ENCODE data around the gene CCDC137. TPM values are rescaled to one million over a fixed set of nuclear protein-coding genes. Genes with fewer than 3 reads are reported as not detected.

CCDC137 gene
- total RNA-seq, 1 donor from 2014 or later = 12.8 TPM

- H3K4me1 ChIP-seq = peaks cover 27% of the 10 kb centered on the region
- ATAC-seq = no peak
- no peaks in the 10 kb centered on the region for H3K9me3 ChIP-seq
- peaks cover 41% of the 10 kb centered on the region for H3K36me3 ChIP-seq
- no peak for DNase-seq
- H3K4me3 ChIP-seq = no peak overlapping the region
- intact Hi-C loops (cut with DNase I) = no loop called here
- no peaks in the 10 kb centered on the region for H3K27me3 ChIP-seq (ENCODE audit: low read depth)
- H3K27ac ChIP-seq = no peak overlapping the region
- TF ChIP-seq, protein P1, sequence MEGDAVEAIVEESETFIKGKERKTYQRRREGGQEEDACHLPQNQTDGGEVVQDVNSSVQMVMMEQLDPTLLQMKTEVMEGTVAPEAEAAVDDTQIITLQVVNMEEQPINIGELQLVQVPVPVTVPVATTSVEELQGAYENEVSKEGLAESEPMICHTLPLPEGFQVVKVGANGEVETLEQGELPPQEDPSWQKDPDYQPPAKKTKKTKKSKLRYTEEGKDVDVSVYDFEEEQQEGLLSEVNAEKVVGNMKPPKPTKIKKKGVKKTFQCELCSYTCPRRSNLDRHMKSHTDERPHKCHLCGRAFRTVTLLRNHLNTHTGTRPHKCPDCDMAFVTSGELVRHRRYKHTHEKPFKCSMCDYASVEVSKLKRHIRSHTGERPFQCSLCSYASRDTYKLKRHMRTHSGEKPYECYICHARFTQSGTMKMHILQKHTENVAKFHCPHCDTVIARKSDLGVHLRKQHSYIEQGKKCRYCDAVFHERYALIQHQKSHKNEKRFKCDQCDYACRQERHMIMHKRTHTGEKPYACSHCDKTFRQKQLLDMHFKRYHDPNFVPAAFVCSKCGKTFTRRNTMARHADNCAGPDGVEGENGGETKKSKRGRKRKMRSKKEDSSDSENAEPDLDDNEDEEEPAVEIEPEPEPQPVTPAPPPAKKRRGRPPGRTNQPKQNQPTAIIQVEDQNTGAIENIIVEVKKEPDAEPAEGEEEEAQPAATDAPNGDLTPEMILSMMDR (IDR thresholded peaks at IDR 0.05) = no peak
Measured at GRCh38 chr17:81631482-81631881, 35.1 kb upstream of the CCDC137 start.

DNA sequence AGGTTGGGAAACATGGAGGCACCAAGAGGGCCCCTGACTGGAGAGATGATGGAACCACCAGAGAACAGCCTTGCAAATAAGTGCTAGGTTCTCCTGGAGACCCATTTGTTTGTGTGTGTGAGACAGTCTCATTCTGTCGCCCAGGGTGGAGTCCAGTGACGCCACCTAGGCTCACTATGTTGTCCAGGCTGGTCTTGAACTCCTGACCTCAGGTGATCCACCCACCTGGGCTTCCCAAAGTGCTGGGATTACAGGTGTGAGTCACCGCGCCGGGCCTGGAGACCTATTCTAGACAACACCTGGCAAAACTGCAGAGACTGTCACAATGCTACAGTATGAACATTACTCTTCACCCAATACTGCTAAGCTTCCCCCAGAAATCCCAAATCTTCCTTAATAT is 31.1 kb upstream of the CCDC137 start:
- intact Hi-C loops (cut with DNase I) = no loop called here

DNA sequence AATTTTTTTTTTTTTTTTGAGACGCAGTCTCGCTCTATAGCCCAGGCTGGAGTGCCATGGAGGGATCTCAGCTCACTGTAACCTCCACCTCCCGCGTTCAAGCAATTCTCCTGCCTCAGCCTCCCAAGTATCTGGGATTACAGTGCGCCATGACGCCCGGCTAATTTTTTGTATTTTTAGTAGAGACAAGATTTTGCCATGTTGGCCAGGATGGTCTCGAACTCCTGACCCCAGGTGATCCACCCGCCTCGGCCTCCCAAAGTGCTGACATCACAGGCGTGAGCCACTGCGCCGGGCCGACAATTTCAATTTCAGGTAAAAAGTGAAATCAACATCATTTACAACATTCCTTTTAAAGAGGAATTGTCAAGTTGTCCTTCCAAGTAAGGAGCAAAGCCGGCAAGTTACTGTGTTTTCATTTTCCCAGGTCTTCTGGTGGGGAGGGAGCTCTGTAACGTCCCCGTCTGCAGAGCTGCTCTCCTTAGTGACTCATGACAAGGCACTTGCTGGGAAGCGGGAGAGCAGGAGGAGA is 30.5 kb upstream of the CCDC137 start:
- H3K9me3 ChIP-seq = no peaks in the 10 kb centered on the region
- ATAC-seq (peak; percentile 76 to 82), DNase-seq (no peak)
- intact Hi-C loops (cut with DNase I) = no loop called here
- no peaks in the 10 kb centered on the region for H3K36me3 ChIP-seq
- H3K4me3 ChIP-seq = peak overlapping the region; percentile 74
- peak overlapping the region; percentile 91 for H3K27ac ChIP-seq
- TF ChIP-seq, protein P1 (IDR thresholded peaks at IDR 0.05) = no peak
- H3K27me3 ChIP-seq (ENCODE audit: low read depth) = no peaks in the 10 kb centered on the region
- peaks cover 32% of the 10 kb centered on the region for H3K4me1 ChIP-seq

More for the DNA sequence above, 31.1 kb upstream of the CCDC137 start:
- ATAC-seq = no peak
- Histone ChIP-seq H3K36me3 (peaks cover 2% of the 10 kb centered on the region), H3K9me3 (no peaks in the 10 kb centered on the region), H3K4me3 (peak overlapping the region; percentile 74), H3K27me3 (ENCODE audit: low read depth) (no peaks in the 10 kb centered on the region), H3K4me1 (peaks cover 32% of the 10 kb centered on the region), H3K27ac (peak overlapping the region; percentile 91)
- TF ChIP-seq, protein P1 (IDR thresholded peaks at IDR 0.05) = no peak
- no peak for DNase-seq

DNA sequence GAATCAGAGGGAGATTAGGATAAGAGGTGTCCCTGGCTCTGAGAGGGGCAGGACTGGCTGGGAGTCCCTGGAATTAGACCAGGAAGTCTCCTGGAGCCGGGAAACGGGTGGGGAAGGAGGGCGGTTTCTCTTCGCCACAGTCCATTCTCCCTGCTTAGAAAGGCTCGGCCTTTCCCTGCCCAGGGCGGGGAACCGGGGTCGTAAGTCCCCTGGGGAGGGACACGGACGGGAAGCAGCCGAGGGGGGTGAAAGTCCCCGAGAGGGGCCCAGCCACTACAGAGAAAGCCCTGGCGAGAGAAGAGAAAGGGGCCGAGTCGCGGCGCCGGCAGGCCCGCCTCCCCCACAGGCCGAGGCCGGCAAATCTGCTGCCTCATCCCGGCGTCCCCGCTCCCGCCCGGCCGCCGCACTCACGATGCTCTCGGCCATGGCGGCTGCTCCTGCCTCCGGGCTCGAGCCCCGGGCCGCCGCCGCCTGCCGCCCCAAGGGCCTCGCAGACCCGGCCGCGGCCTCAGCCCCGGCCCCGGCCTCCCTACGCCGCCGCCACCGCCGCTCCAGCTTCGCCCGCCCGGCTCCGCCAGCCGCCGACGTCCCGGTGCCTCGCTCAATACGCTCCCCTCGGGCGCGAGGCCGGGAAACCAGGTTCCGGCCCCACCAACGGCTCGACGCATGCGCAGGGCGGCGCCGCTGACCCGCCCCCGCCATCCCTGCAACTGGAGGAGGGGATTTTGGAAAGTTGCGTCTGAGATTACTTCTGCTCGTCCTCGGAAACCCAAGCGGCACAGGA is 29.8 kb upstream of the CCDC137 start, which contains the start of the genes NPLOC4 and TSPAN10:
Gene NPLOC4, minus strand, starts transcription at position 608 of the 784 bp plus-strand sequence. Its CDS starts 182 bp downstream, at position 426.
Gene TSPAN10, plus strand, starts transcription at position 692 of the 784 bp plus-strand sequence. CDS start 5,217 bp downstream, outside the sequence.
- H3K27ac ChIP-seq = peak within 1 kb of the TSS; percentile 91
- peaks cover 32% of the 10 kb centered on the region for H3K4me1 ChIP-seq
- no peaks in the 10 kb centered on the region for H3K27me3 ChIP-seq (ENCODE audit: low read depth)
- peak; percentile 90 to 96 for ATAC-seq
- H3K36me3 ChIP-seq = no peaks in the 10 kb centered on the region
- H3K4me3 ChIP-seq = peak within 1 kb of the TSS; percentile 74
- TF ChIP-seq, protein P1 (IDR thresholded peaks at IDR 0.05) = no peak
- H3K9me3 ChIP-seq = no peaks in the 10 kb centered on the region
- DNase-seq = peak; percentile 88
- intact Hi-C loops (cut with DNase I) = no loop called here

GRCh38 chr17:81638683-81639082 is 27.9 kb upstream of the CCDC137 start:
- intact Hi-C loops (cut with DNase I) = no loop called here
- no peak overlapping the region for H3K4me3 ChIP-seq
- TF ChIP-seq, protein P1 (IDR thresholded peaks at IDR 0.05) = no peak
- H3K27me3 ChIP-seq (ENCODE audit: low read depth) = no peaks in the 10 kb centered on the region
- DNase-seq (no peak), ATAC-seq (no peak)
- H3K4me1 ChIP-seq = peaks cover 30% of the 10 kb centered on the region
- H3K27ac ChIP-seq = no peak overlapping the region
- H3K9me3 ChIP-seq = no peaks in the 10 kb centered on the region
- no peaks in the 10 kb centered on the region for H3K36me3 ChIP-seq

All from lower lobe of right lung (tissue), 2 donors.